K562 (cell line): ENCODE measurements around the gene SPIRE1. TPM values are rescaled to one million over a fixed set of nuclear protein-coding genes. Genes with fewer than 3 reads are reported as not detected.

Source experiments
- BCL6 ChIP-seq: fragments of 250-450 bp; sonication (Bioruptor Pico); IDR thresholded peaks from 2 replicates; pipeline ENCODE4 v1.4.0; 2020
- BRF1 ChIP-seq: IDR thresholded peaks from 3 replicates; pipeline ENCODE4 v1.6.1; 2011; ENCODE audit warnings: borderline replicate concordance, mild to moderate bottlenecking; ENCODE audit not compliant: insufficient read length; ENCODE audit errors: extremely low read depth
- CBFB ChIP-seq: sonication (generic); formaldehyde crosslinking; IDR thresholded peaks from 2 replicates; pipeline ENCODE4 v1.4.0; 2020; ENCODE audit warnings: mild to moderate bottlenecking, missing genetic modification reagents
- FOXJ3 ChIP-seq: sonication (generic); formaldehyde crosslinking; IDR thresholded peaks from 2 replicates; pipeline ENCODE4 v1.4.0; 2020; ENCODE audit warnings: mild to moderate bottlenecking, missing genetic modification reagents
- HDAC1 ChIP-seq, 2 experiments: fragments of 450-650 bp; IDR thresholded peaks; 2 replicates each; pipeline ENCODE4 v1.6.1; 2016 to 2017; ENCODE audit warnings: inconsistent platforms in 1 of 2, mild to moderate bottlenecking in 1 of 2, moderate library complexity in 1 of 2
- IRF2 ChIP-seq: sonication (generic); formaldehyde crosslinking; IDR thresholded peaks from 2 replicates; pipeline ENCODE4 v1.8.1; 2022; ENCODE audit warnings: mild to moderate bottlenecking, missing genetic modification reagents
- JUN ChIP-seq, 2 experiments: sonication (generic) in 1 of 2; formaldehyde crosslinking in 1 of 2; IDR thresholded peaks; 2 replicates each; pipeline versions ENCODE4 v1.6.1 to v1.8.0; 2012 to 2022; ENCODE audit warnings: borderline replicate concordance in 2 of 2, mild to moderate bottlenecking in 2 of 2, improper control_type of control experiment in 1 of 2, low read depth in 1 of 2, low read length in 1 of 2, missing genetic modification reagents in 1 of 2
- KLF1 ChIP-seq: fragments of 450-650 bp; IDR thresholded peaks from 2 replicates; pipeline ENCODE4 v1.6.1; 2016; ENCODE audit warnings: missing genetic modification characterization, missing compliant biosample characterization
- LARP7 ChIP-seq: fragments of 450-650 bp; IDR thresholded peaks from 2 replicates; pipeline ENCODE4 v1.6.1; 2016
- LEF1 ChIP-seq: fragments of 450-650 bp; IDR thresholded peaks from 2 replicates; pipeline ENCODE4 v1.6.1; 2016; ENCODE audit warnings: mild to moderate bottlenecking
- POLR2AphosphoS5 ChIP-seq: IDR thresholded peaks from 2 replicates; pipeline ENCODE4 v1.6.1; 2011; ENCODE audit warnings: mild to moderate bottlenecking, low read depth, low read length, moderate library complexity; ENCODE audit not compliant: control insufficient read depth, insufficient read depth
- SMARCE1 ChIP-seq: fragments of 450-650 bp; IDR thresholded peaks from 2 replicates; pipeline ENCODE4 v1.7.1; 2016; ENCODE audit warnings: mild to moderate bottlenecking
- ZBTB1 ChIP-seq: sonication (generic); formaldehyde crosslinking; IDR thresholded peaks from 2 replicates; pipeline ENCODE4 v1.8.1; 2023; ENCODE audit warnings: missing genetic modification reagents, low read depth, mild to moderate bottlenecking, borderline replicate concordance
- ZFP36 ChIP-seq: fragments of 150-350 bp; IDR thresholded peaks from 2 replicates; pipeline ENCODE4 v1.6.1; 2018; ENCODE audit warnings: low read length, low read depth; ENCODE audit not compliant: partially characterized antibody
- ZKSCAN1 ChIP-seq: fragments of 150-350 bp; IDR thresholded peaks from 2 replicates; pipeline ENCODE4 v1.6.1; 2016; ENCODE audit warnings: low read depth, low read length
- ZNF23 ChIP-seq: fragments of 250-450 bp; sonication (Bioruptor Pico); IDR thresholded peaks from 2 replicates; pipeline ENCODE4 v1.4.0; 2020; ENCODE audit warnings: mild to moderate bottlenecking
- ZNF41 ChIP-seq: fragments of 250-450 bp; sonication (Bioruptor Pico); conservative IDR thresholded peaks from 2 replicates; pipeline ENCODE4 v1.4.0; 2020; ENCODE audit warnings: mild to moderate bottlenecking
- polyA plus RNA-seq, 8 experiments: library from polyadenylated mRNA; depleted of rRNA in 4 of 8; stranded (reverse) in 5 of 8; unstranded in 3 of 8; fragments of >200 nt; fragmentation: Nextera tagmentation in 2 of 8; fragmentation: Illumina TruSeq in 1 of 8; extraction: Ambion mirVana in 2 of 8; extraction: Trizol in 1 of 8; gene quantifications; 2 replicates each; pipeline versions ENCODE4 v1.2.1 to v1.2.3, GENCODE V29; 2011 to 2014; ENCODE audit warnings: inconsistent platforms in 1 of 8, missing spikeins in 1 of 8
- total RNA-seq, 7 experiments: library from RNA; depleted of rRNA in 6 of 7; stranded (reverse); fragments of >200 nt in 6 of 7; fragmentation: Illumina TruSeq in 2 of 7; extraction: Trizol in 2 of 7; gene quantifications; 2 replicates each; pipeline versions ENCODE4 v1.2.1 to v1.2.3, GENCODE V29; 2011 to 2021; ENCODE audit warnings: low replicate concordance in 1 of 7
- TF ChIP-seq, protein P1 (sequence below): fragments of 250-450 bp; sonication (Bioruptor Pico); IDR thresholded peaks from 2 replicates; pipeline ENCODE4 v1.5.0; 2021; ENCODE audit warnings: mild to moderate bottlenecking, borderline replicate concordance
- TF ChIP-seq, protein P2 (sequence below): fragments of 450-650 bp; formaldehyde crosslinking; IDR thresholded peaks from 2 replicates; pipeline ENCODE4 v1.4.0; 2022; ENCODE audit warnings: mild to moderate bottlenecking, moderate library complexity
- TF ChIP-seq, protein P3 (sequence below): sonication (generic); formaldehyde crosslinking; IDR thresholded peaks from 2 replicates; pipeline ENCODE4 v1.8.1; 2023; ENCODE audit warnings: mild to moderate bottlenecking, missing genetic modification reagents
- TF ChIP-seq, protein P4 (sequence below): fragments of 450-650 bp; formaldehyde crosslinking; IDR thresholded peaks from 2 replicates; pipeline ENCODE4 v1.4.0; 2020; ENCODE audit warnings: mild to moderate bottlenecking, moderate library complexity

The SPIRE1 gene
- total and polyA plus RNA-seq, 9 of the 15 experiments (the other 6 are each of a cell fraction or from before 2014, with no cell fraction given) = 2.9 to 14.0 (median 10.2) TPM

DNA sequence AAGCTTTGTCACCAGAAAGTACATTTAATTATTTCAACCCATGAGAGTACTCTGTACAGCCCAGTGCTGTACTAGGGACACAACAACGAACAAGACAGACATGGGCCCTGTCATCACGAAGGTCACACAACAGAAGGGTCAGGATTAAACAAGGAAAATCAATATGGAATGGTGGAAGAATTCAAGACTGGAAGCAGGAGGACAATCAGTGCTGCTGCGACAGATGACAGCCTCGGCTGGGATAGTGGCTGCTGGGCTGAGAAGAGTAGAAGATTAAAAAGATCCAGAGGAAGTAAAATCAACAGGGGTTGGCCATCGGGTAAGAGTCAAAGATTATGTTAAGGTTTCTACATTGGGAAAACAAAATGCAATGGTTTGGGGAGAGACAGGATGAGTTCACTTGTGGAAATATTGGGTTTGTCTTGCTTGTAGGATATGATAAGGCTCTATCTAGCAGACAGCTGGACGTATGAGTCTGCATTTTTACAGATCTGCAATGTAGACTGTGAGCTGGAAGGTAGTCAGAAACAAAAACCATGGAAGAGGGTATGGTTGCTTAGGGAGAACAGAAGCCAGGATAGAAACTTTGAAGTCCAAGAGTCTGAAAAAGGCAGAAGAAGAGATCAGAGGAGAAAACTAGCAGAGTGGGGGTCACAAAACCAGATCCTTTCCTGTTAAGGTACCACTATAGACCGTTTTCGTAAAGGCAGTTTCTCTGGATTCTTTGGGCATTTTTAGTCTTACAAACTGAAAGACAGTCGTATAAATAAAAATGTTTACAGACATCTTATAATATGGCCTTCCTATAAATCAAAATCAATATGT lies 166.1 kb downstream of the SPIRE1 start (continued):
- TF ChIP-seq, protein P1, sequence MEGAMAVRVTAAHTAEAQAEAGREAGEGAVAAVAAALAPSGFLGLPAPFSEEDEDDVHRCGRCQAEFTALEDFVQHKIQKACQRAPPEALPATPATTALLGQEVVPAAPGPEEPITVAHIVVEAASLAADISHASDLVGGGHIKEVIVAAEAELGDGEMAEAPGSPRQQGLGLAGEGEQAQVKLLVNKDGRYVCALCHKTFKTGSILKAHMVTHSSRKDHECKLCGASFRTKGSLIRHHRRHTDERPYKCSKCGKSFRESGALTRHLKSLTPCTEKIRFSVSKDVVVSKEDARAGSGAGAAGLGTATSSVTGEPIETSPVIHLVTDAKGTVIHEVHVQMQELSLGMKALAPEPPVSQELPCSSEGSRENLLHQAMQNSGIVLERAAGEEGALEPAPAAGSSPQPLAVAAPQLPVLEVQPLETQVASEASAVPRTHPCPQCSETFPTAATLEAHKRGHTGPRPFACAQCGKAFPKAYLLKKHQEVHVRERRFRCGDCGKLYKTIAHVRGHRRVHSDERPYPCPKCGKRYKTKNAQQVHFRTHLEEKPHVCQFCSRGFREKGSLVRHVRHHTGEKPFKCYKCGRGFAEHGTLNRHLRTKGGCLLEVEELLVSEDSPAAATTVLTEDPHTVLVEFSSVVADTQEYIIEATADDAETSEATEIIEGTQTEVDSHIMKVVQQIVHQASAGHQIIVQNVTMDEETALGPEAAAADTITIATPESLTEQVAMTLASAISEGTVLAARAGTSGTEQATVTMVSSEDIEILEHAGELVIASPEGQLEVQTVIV (CRISPR knock-in tag) = no peak
- peak in 1 of 2 experiments; percentile 91; a peak in 2 of 4 replicates for TF ChIP-seq HDAC1 (IDR thresholded peaks at IDR 0.05)
- TF ChIP-seq, protein P2, sequence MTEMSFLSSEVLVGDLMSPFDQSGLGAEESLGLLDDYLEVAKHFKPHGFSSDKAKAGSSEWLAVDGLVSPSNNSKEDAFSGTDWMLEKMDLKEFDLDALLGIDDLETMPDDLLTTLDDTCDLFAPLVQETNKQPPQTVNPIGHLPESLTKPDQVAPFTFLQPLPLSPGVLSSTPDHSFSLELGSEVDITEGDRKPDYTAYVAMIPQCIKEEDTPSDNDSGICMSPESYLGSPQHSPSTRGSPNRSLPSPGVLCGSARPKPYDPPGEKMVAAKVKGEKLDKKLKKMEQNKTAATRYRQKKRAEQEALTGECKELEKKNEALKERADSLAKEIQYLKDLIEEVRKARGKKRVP (CRISPR knock-in tag) = peak; percentile 89
- peak; percentile 97 for TF ChIP-seq SMARCE1
- peak; percentile 90 for TF ChIP-seq LEF1
- no peak for TF ChIP-seq FOXJ3 (CRISPR knock-in tag)
- TF ChIP-seq ZNF23 (CRISPR knock-in tag) = no peak
- no peak for TF ChIP-seq POLR2AphosphoS5
- TF ChIP-seq LARP7 = no peak
- TF ChIP-seq JUN (IDR thresholded peaks at IDR 0.05; ENCODE audit: borderline replicate concordance, low read depth, low read length) = peak; percentile 49; the same call in 1 of the 2 replicates
- TF ChIP-seq JUN (CRISPR knock-in tag; IDR thresholded peaks at IDR 0.05; ENCODE audit: borderline replicate concordance) = no peak
- TF ChIP-seq ZFP36 = peak; percentile 5
- no peak for TF ChIP-seq ZKSCAN1
- TF ChIP-seq KLF1 (tag) = no peak
- TF ChIP-seq ZBTB1 (CRISPR knock-in tag) = no peak
- TF ChIP-seq, protein P3, sequence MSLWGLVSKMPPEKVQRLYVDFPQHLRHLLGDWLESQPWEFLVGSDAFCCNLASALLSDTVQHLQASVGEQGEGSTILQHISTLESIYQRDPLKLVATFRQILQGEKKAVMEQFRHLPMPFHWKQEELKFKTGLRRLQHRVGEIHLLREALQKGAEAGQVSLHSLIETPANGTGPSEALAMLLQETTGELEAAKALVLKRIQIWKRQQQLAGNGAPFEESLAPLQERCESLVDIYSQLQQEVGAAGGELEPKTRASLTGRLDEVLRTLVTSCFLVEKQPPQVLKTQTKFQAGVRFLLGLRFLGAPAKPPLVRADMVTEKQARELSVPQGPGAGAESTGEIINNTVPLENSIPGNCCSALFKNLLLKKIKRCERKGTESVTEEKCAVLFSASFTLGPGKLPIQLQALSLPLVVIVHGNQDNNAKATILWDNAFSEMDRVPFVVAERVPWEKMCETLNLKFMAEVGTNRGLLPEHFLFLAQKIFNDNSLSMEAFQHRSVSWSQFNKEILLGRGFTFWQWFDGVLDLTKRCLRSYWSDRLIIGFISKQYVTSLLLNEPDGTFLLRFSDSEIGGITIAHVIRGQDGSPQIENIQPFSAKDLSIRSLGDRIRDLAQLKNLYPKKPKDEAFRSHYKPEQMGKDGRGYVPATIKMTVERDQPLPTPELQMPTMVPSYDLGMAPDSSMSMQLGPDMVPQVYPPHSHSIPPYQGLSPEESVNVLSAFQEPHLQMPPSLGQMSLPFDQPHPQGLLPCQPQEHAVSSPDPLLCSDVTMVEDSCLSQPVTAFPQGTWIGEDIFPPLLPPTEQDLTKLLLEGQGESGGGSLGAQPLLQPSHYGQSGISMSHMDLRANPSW (CRISPR knock-in tag) = no peak
- no peak for TF ChIP-seq BCL6
- TF ChIP-seq CBFB = no peak
- no peak for TF ChIP-seq IRF2
- TF ChIP-seq ZNF41 (CRISPR knock-in tag) = no peak
- TF ChIP-seq BRF1 = no peak
- TF ChIP-seq, protein P4, sequence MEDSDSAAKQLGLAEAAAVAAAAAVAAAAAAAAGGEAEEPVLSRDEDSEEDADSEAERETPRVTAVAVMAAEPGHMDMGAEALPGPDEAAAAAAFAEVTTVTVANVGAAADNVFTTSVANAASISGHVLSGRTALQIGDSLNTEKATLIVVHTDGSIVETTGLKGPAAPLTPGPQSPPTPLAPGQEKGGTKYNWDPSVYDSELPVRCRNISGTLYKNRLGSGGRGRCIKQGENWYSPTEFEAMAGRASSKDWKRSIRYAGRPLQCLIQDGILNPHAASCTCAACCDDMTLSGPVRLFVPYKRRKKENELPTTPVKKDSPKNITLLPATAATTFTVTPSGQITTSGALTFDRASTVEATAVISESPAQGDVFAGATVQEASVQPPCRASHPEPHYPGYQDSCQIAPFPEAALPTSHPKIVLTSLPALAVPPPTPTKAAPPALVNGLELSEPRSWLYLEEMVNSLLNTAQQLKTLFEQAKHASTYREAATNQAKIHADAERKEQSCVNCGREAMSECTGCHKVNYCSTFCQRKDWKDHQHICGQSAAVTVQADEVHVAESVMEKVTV (CRISPR knock-in tag) = no peak
